ENCODE measurements around the gene EP300. TPM values are rescaled to one million over a fixed set of nuclear protein-coding genes. Genes with fewer than 3 reads are reported as not detected.

EP300 gene
- polyA plus RNA-seq, 1 donor from 2014 or later: 13.9 TPM

- no peak overlapping the region for H3K27ac ChIP-seq (ENCODE audit: low read length)
- no peak for TF ChIP-seq RAD21 (conservative IDR thresholded peaks at IDR 0.05)
- no peak for TF ChIP-seq POLR2AphosphoS5 (IDR thresholded peaks at IDR 0.05)
- no peak for TF ChIP-seq EZH2 (IDR thresholded peaks at IDR 0.05; ENCODE audit: borderline replicate concordance, insufficient read depth, low read length, poor library complexity, severe bottlenecking)
- TF ChIP-seq CTCF (IDR thresholded peaks at IDR 0.05; ENCODE audit: poor library complexity, severe bottlenecking): no peak
- no peak for TF ChIP-seq SMC3 (conservative IDR thresholded peaks at IDR 0.05; ENCODE audit: poor library complexity)
- TF ChIP-seq REST (IDR thresholded peaks at IDR 0.05; ENCODE audit: borderline replicate concordance): no peak
- TF ChIP-seq MXI1 (conservative IDR thresholded peaks at IDR 0.05; ENCODE audit: poor library complexity, severe bottlenecking): no peak
- TF ChIP-seq EP300 (conservative IDR thresholded peaks at IDR 0.05; ENCODE audit: poor library complexity, severe bottlenecking): no peak
- TF ChIP-seq TAF1 (IDR thresholded peaks at IDR 0.05; ENCODE audit: low read depth): no peak
- H2AFZ ChIP-seq (ENCODE audit: low read depth, low read length): no peak overlapping the region
Observed at GRCh38 chr22:41085842-41086241, 6.5 kb upstream of the EP300 start.

GRCh38 chr22:41091132-41092022 is 1.0 kb upstream of the EP300 start:
- Histone ChIP-seq H3K9ac (ENCODE audit: low read length) (peak overlapping the region; percentile 99), H3K27ac (ENCODE audit: low read length) (peak overlapping the region; percentile 98), H2AFZ (ENCODE audit: low read depth, low read length) (peak overlapping the region; percentile 84), H3F3A (ENCODE audit: insufficient read depth, low read length, poor library complexity, severe bottlenecking) (no peaks in the 10 kb centered on the region), H3K4me3 (ENCODE audit: low read length) (peak overlapping the region; percentile 92), H3K36me3 (ENCODE audit: insufficient read depth, low read length) (no peaks in the 10 kb centered on the region), H3K27me3 (ENCODE audit: insufficient read depth, low read depth, low read length) (no peaks in the 10 kb centered on the region), H3K9me3 (ENCODE audit: low read length) (no peaks in the 10 kb centered on the region), H3K79me2 (replicated peaks; ENCODE audit: insufficient read depth, low read length) (peaks cover 41% of the 10 kb centered on the region), H4K20me1 (ENCODE audit: insufficient read depth) (peaks cover 29% of the 10 kb centered on the region), H3K4me2 (ENCODE audit: low read length) (peak overlapping the region; percentile 66), H3K9me2 (ENCODE audit: insufficient read depth, low read length) (no peaks in the 10 kb centered on the region)
- TF ChIP-seq EP300 (conservative IDR thresholded peaks at IDR 0.05; ENCODE audit: poor library complexity, severe bottlenecking) (peak; percentile 20), SMC3 (conservative IDR thresholded peaks at IDR 0.05; ENCODE audit: poor library complexity) (peak; percentile 40), CTCF (IDR thresholded peaks at IDR 0.05; ENCODE audit: poor library complexity, severe bottlenecking) (no peak), TAF1 (IDR thresholded peaks at IDR 0.05; ENCODE audit: low read depth) (peak; percentile 98), POLR2AphosphoS5 (IDR thresholded peaks at IDR 0.05) (peak; percentile 94), MXI1 (conservative IDR thresholded peaks at IDR 0.05; ENCODE audit: poor library complexity, severe bottlenecking) (peak; percentile 18), RAD21 (conservative IDR thresholded peaks at IDR 0.05) (peak; percentile 53), EZH2 (IDR thresholded peaks at IDR 0.05; ENCODE audit: borderline replicate concordance, insufficient read depth, low read length, poor library complexity, severe bottlenecking) (no peak), REST (IDR thresholded peaks at IDR 0.05; ENCODE audit: borderline replicate concordance) (peak; percentile 89)

More at GRCh38 chr22:41085842-41086241, 6.5 kb upstream of the EP300 start:
- no peaks in the 10 kb centered on the region for H4K20me1 ChIP-seq (ENCODE audit: insufficient read depth)
- no peak overlapping the region for H3K4me2 ChIP-seq (ENCODE audit: low read length)
- H3K36me3 ChIP-seq (ENCODE audit: insufficient read depth, low read length): no peaks in the 10 kb centered on the region
- H3K4me3 ChIP-seq (ENCODE audit: low read length): no peak overlapping the region
- H3K9ac ChIP-seq (ENCODE audit: low read length): no peak overlapping the region
- no peaks in the 10 kb centered on the region for H3F3A ChIP-seq (ENCODE audit: insufficient read depth, low read length, poor library complexity, severe bottlenecking)
- H3K9me2 ChIP-seq (ENCODE audit: insufficient read depth, low read length): no peaks in the 10 kb centered on the region
- no peaks in the 10 kb centered on the region for H3K79me2 ChIP-seq (replicated peaks; ENCODE audit: insufficient read depth, low read length)
- H3K9me3 ChIP-seq (ENCODE audit: low read length): no peaks in the 10 kb centered on the region
- H3K27me3 ChIP-seq (ENCODE audit: insufficient read depth, low read depth, low read length): no peaks in the 10 kb centered on the region
